ENCODE measurements around the gene PTPRN. TPM values are rescaled to one million over a fixed set of nuclear protein-coding genes. Genes with fewer than 3 reads are reported as not detected.

PTPRN gene
- total and polyA plus RNA-seq, 2 of the 8 experiments (the other 6 are each of a cell fraction or from before 2014, with no cell fraction given): 5.4 to 8.2 TPM

- 36% methylated on average over 21 of the region's 24 CpGs; no CpG with 5 or more reads in 1 of the 2 experiments for WGBS, 2 experiments (ENCODE audit: extremely low coverage in 1 of 2, insufficient coverage in 1 of 2, insufficient read length in 1 of 2, insufficient replicate concordance in 2 of 2, low coverage in 1 of 2, low lambda C conversion rate in 2 of 2, missing lambda C conversion rate in 1 of 2)
These were observed 23.3 kb upstream of the PTPRN start, which contains the start of gene RESP18 for GRCh38 chr2:219332542-219332941. RESP18 (minus strand) TSS chr2:219332744.

More at GRCh38 chr2:219332542-219332941, 23.3 kb upstream of the PTPRN start, which contains the start of gene RESP18:
- H2AFZ ChIP-seq (ENCODE audit: low read length): no peak within 1 kb of the TSS
- H3K4ac ChIP-seq (replicated peaks; ENCODE audit: insufficient read length, low read depth, low read length): no peak within 1 kb of the TSS
- no peak within 1 kb of the TSS for H4K5ac ChIP-seq (ENCODE audit: insufficient read length, low read depth, low read length)
- no peak for FAIRE-seq
- no peak for DNase-seq (ENCODE audit: low read depth in 1 of 2, low spot score in 2 of 2)
- H3K9me3 ChIP-seq (ENCODE audit: insufficient read depth in 2 of 2, low read depth in 1 of 2, low read length in 1 of 2): no peaks in the 10 kb centered on the region
- H4K20me1 ChIP-seq (replicated peaks in 1 of 2; ENCODE audit: control insufficient read depth in 1 of 2, insufficient read depth in 2 of 2, low read length in 2 of 2): no peaks in the 10 kb centered on the region
- H2BK15ac ChIP-seq (ENCODE audit: low read length): no peak within 1 kb of the TSS
- no peak within 1 kb of the TSS for H2AK5ac ChIP-seq (ENCODE audit: low read depth, low read length)
- CTCF ChIA-PET (ENCODE audit: partially characterized antibody): interaction anchor here (0.6 to 8.2 kb wide), 6 partner anchors 10 to 64 kb away, joined by 3 to 91 read pairs (median 3); no protein-coding TSS in a partner anchor
- H3K18ac ChIP-seq (ENCODE audit: extremely low read depth, low read length): no peak within 1 kb of the TSS
- no peaks in the 10 kb centered on the region for H3K79me2 ChIP-seq (ENCODE audit: control insufficient read depth in 1 of 2, insufficient read depth in 2 of 2, low read length in 2 of 2)
- H3K23ac ChIP-seq (ENCODE audit: insufficient read length): no peak within 1 kb of the TSS
- POLR2A ChIA-PET (ENCODE audit: partially characterized antibody): interaction anchor here (0.8 to 1.5 kb wide), 2 partner anchors 25 to 37 kb away, joined by 3 read pairs; no protein-coding TSS in a partner anchor
- peak within 1 kb of the TSS; percentile 31 to 62 for H3K4me2 ChIP-seq (ENCODE audit: insufficient read depth in 1 of 2, low read depth in 2 of 2, low read length in 2 of 2)
- H2BK12ac ChIP-seq (ENCODE audit: low read depth, low read length): no peak within 1 kb of the TSS
- H3K23me2 ChIP-seq (ENCODE audit: low read depth, low read length): peaks cover 2% of the 10 kb centered on the region; the same call in 1 of the 2 replicates
- TF ChIP-seq SP1 (IDR thresholded peaks at IDR 0.05; ENCODE audit: low read depth, low read length) (no peak), TEAD4 (IDR thresholded peaks at IDR 0.05; ENCODE audit: low read depth, low read length) (peak; percentile 56; the same call in 1 of the 2 replicates), SIN3A (conservative IDR thresholded peaks at IDR 0.05 in 1 of 2, IDR thresholded peaks at IDR 0.05 in 1 of 2; ENCODE audit: low read depth in 1 of 2, low read length in 2 of 2) (no peak)
- H2BK120ac ChIP-seq (replicated peaks; ENCODE audit: low read depth, low read length): no peak within 1 kb of the TSS
- no peaks in the 10 kb centered on the region for H3K36me3 ChIP-seq (ENCODE audit: control insufficient read depth in 2 of 4, insufficient read depth in 4 of 4, low read length in 3 of 4)
- H4K8ac ChIP-seq (ENCODE audit: extremely low read depth, insufficient read depth, low read length): no peak within 1 kb of the TSS
- no peak within 1 kb of the TSS for H2BK5ac ChIP-seq (ENCODE audit: low read depth, low read length)
- H3K27me3 ChIP-seq (replicated peaks in 1 of 4; ENCODE audit: control insufficient read depth in 3 of 4, extremely low read depth in 1 of 4, insufficient read depth in 3 of 4, low read length in 3 of 4): peaks cover 11 to 37% (median 24%) of the 10 kb centered on the region in 4 experiments
- no peak within 1 kb of the TSS for H3K9ac ChIP-seq (replicated peaks in 1 of 4; ENCODE audit: extremely low read depth in 1 of 4, low read depth in 3 of 4, low read length in 3 of 4)
- H3K27ac ChIP-seq (ENCODE audit: low read depth, low read length): no peak within 1 kb of the TSS
- H3K4me3 ChIP-seq (ENCODE audit: extremely low read depth in 1 of 4, insufficient read depth in 2 of 4, low read depth in 3 of 4, low read length in 4 of 4): peak within 1 kb of the TSS in 1 of 4 experiments; percentile 38; a peak in 2 of 8 replicates
- H3K14ac ChIP-seq (ENCODE audit: insufficient read length): no peak within 1 kb of the TSS
- no peak within 1 kb of the TSS for H4K91ac ChIP-seq (replicated peaks; ENCODE audit: insufficient read length, low read length)
- H2BK20ac ChIP-seq (ENCODE audit: low read length): no peak within 1 kb of the TSS
- no peak within 1 kb of the TSS for H3K56ac ChIP-seq (replicated peaks; ENCODE audit: insufficient read length, low read depth, low read length)
- H3K4me1 ChIP-seq (replicated peaks in 1 of 4; ENCODE audit: control insufficient read depth in 3 of 4, insufficient read depth in 4 of 4, low read length in 3 of 4): peaks cover 0 to 3% (median 1%) of the 10 kb centered on the region in 4 experiments; a peak in 5 of 7 replicates
- no peaks in the 10 kb centered on the region for H3K79me1 ChIP-seq (ENCODE audit: low read depth, low read length)
